ENCODE data around the gene MRPS18B.

- peak in 2 of 3 donors; percentile 70 to 89 for TF ChIP-seq POLR2AphosphoS5 (IDR thresholded peaks at IDR 0.05)
- TF ChIP-seq CTCF (IDR thresholded peaks at IDR 0.05): no peak
Measured at GRCh38 chr6:30614843-30615218, 2.8 kb upstream of the MRPS18B start.
